SK-N-SH (cell line): ENCODE measurements around the gene METTL9. TPM values are rescaled to one million over a fixed set of nuclear protein-coding genes. Genes with fewer than 3 reads are reported as not detected.
"Not testable (repeated sequence)": the region's sequence is repeated elsewhere in the genome, so short reads cannot be mapped to it uniquely, and the experiment has no call there.

Experiments
- CTCF ChIA-PET: fragments of 300-600, 350-600 bp; formaldehyde crosslinking; extraction: SDS; loops from one replicate; lab custom pipeline; 2021; lab: Yijun Ruan, JAX
- POLR2A ChIA-PET: fragments of 350-600 bp; sonication (Branson Sonifier 250); formaldehyde crosslinking; extraction: SDS; loops from one replicate; lab custom pipeline; 2020; ENCODE audit warnings: antibody characterized with exemption, inconsistent platforms; lab: Yijun Ruan, JAX
- DNase-seq: peaks from one replicate; pipeline ENCODE4 v3.0.0; 2012
- H2AFZ ChIP-seq: fragments of 200-600 bp; sonication (generic); 2 replicates; pipeline ENCODE4 v1.8.1; 2016; ENCODE audit warnings: antibody characterized with exemption, mild to moderate bottlenecking, low read depth
- H3F3A ChIP-seq: fragments of 200-600 bp; sonication (generic); replicated peaks from 2 replicates; pipeline ENCODE3; 2016; ENCODE audit warnings: antibody characterized with exemption, mild to moderate bottlenecking; ENCODE audit not compliant: insufficient read depth
- H3K27ac ChIP-seq, 2 experiments: fragments of 200-500 bp in 1 of 2; fragments of 200-600 bp in 1 of 2; sonication (Bioruptor generic) in 1 of 2; sonication (generic), shearing (Covaris generic) in 1 of 2; 2 replicates each; pipeline versions ENCODE4 v1.5.1 to v1.6.1; 2014 to 2016; ENCODE audit warnings: low read depth in 2 of 2, inconsistent platforms in 1 of 2, low read length in 1 of 2, mild to moderate bottlenecking in 1 of 2, mixed read lengths in 1 of 2
- H3K27me3 ChIP-seq: fragments of 200-600 bp; sonication (generic), shearing (Covaris generic); 2 replicates; pipeline ENCODE4 v1.6.1; 2016; ENCODE audit warnings: mixed run types; ENCODE audit not compliant: insufficient read depth
- H3K36me3 ChIP-seq, 2 experiments: fragments of 200-500 bp in 1 of 2; fragments of 200-600 bp in 1 of 2; sonication (Bioruptor generic) in 1 of 2; sonication (generic) in 1 of 2; replicated peaks in 1 of 2; 2 replicates each; pipeline versions ENCODE3 to v1.5.1; 2014 to 2016; ENCODE audit warnings: low read length in 1 of 2, mild to moderate bottlenecking in 1 of 2; ENCODE audit not compliant: insufficient read depth in 2 of 2, control insufficient read depth in 1 of 2
- H3K4me1 ChIP-seq, 2 experiments: fragments of 200-500 bp in 1 of 2; fragments of 200-600 bp in 1 of 2; sonication (Bioruptor generic) in 1 of 2; sonication (generic), shearing (Covaris generic) in 1 of 2; 2 replicates each; pipeline versions ENCODE4 v1.5.1 to v1.6.1; 2014 to 2016; ENCODE audit warnings: low read depth in 1 of 2, low read length in 1 of 2, mixed run types in 1 of 2; ENCODE audit not compliant: insufficient read depth in 2 of 2, control insufficient read depth in 1 of 2
- H3K4me2 ChIP-seq: fragments of 200-600 bp; sonication (generic), shearing (Covaris generic); 2 replicates; pipeline ENCODE4 v1.6.1; 2017; ENCODE audit warnings: mixed run types
- H3K4me3 ChIP-seq, 2 experiments: fragments of 200-500 bp in 1 of 2; fragments of 200-600 bp in 1 of 2; sonication (Bioruptor generic) in 1 of 2; sonication (generic), shearing (Covaris generic) in 1 of 2; 2 replicates each; pipeline versions ENCODE4 v1.5.1 to v1.8.1; 2014 to 2016; ENCODE audit warnings: low read depth in 2 of 2, inconsistent platforms in 1 of 2, low read length in 1 of 2, mild to moderate bottlenecking in 1 of 2, mixed read lengths in 1 of 2, moderate library complexity in 1 of 2
- H3K79me2 ChIP-seq: fragments of 200-600 bp; sonication (generic); 2 replicates; pipeline ENCODE4 v1.8.1; 2017; ENCODE audit warnings: mild to moderate bottlenecking; ENCODE audit not compliant: insufficient read depth
- H3K9ac ChIP-seq: fragments of 200-600 bp; sonication (generic); 2 replicates; pipeline ENCODE4 v1.6.1; 2017; ENCODE audit warnings: mixed run types
- H3K9me2 ChIP-seq: fragments of 200-600 bp; sonication (generic); 2 replicates; pipeline ENCODE4 v1.6.1; 2017; ENCODE audit warnings: mixed run types
- H3K9me3 ChIP-seq: fragments of 200-600 bp; sonication (generic); 2 replicates; pipeline ENCODE4 v1.6.1; 2017; ENCODE audit warnings: mixed run types, mild to moderate bottlenecking, moderate library complexity
- H4K20me1 ChIP-seq: fragments of 200-600 bp; sonication (generic); 2 replicates; pipeline ENCODE4 v1.6.1; 2017; ENCODE audit warnings: mild to moderate bottlenecking, mixed run types; ENCODE audit not compliant: insufficient read depth
- CHD2 ChIP-seq: fragments of 150-350 bp; IDR thresholded peaks from 2 replicates; pipeline ENCODE4 v1.6.1; 2018; ENCODE audit warnings: low read length; ENCODE audit not compliant: partially characterized antibody
- EP300 ChIP-seq, 2 experiments: IDR thresholded peaks; 2 replicates each; pipeline versions ENCODE4 v1.4.0 to v1.6.1; 2012; ENCODE audit warnings: borderline replicate concordance in 1 of 2, low read depth in 1 of 2, low read length in 1 of 2
- FOSL2 ChIP-seq: IDR thresholded peaks from 2 replicates; pipeline ENCODE4 v1.4.0; 2012; ENCODE audit warnings: low read depth, mild to moderate bottlenecking, moderate library complexity, borderline replicate concordance
- FOXM1 ChIP-seq: IDR thresholded peaks from 2 replicates; pipeline ENCODE4 v1.4.0; 2012; ENCODE audit warnings: low read depth, mild to moderate bottlenecking
- GABPA ChIP-seq: IDR thresholded peaks from 2 replicates; pipeline ENCODE4 v1.4.0; 2012; ENCODE audit warnings: low read depth, mild to moderate bottlenecking
- MEF2A ChIP-seq: IDR thresholded peaks from 2 replicates; pipeline ENCODE4 v1.4.0; 2012; ENCODE audit warnings: low read depth, borderline replicate concordance
- NRF1 ChIP-seq: IDR thresholded peaks from 2 replicates; pipeline ENCODE4 v1.6.1; 2012; ENCODE audit warnings: low read depth, mild to moderate bottlenecking, low read length
- POLR2AphosphoS5 ChIP-seq: IDR thresholded peaks from 2 replicates; pipeline ENCODE4 v1.6.1; 2012; ENCODE audit warnings: low read depth, low read length
- TEAD4 ChIP-seq: IDR thresholded peaks from 2 replicates; pipeline ENCODE4 v1.4.0; 2012; ENCODE audit warnings: mild to moderate bottlenecking, borderline replicate concordance; ENCODE audit not compliant: insufficient read depth
- YY1 ChIP-seq: IDR thresholded peaks from 2 replicates; pipeline ENCODE4 v1.4.0; 2012; ENCODE audit warnings: low read depth, mild to moderate bottlenecking
- WGBS: methylation state at CpG from one replicate; pipeline ENCODE4 v1.1.6; 2017; ENCODE audit warnings: low lambda C conversion rate; 5-methylcytosine and 5-hydroxymethylcytosine counted together
- polyA plus RNA-seq, 3 experiments: library from polyadenylated mRNA; depleted of rRNA; stranded (reverse); fragments of >200 nt; gene quantifications; 2 replicates each; pipeline ENCODE4 v1.2.3, GENCODE V29; 2012
- TF ChIP-seq, protein P1 (sequence below): IDR thresholded peaks from 2 replicates; pipeline ENCODE4 v1.6.1; 2012; ENCODE audit warnings: mild to moderate bottlenecking, low read depth, low read length, moderate library complexity
- TF ChIP-seq, protein P2 (sequence below): IDR thresholded peaks from 2 replicates; pipeline ENCODE4; 2012
- TF ChIP-seq, protein P3 (sequence below): IDR thresholded peaks from 2 replicates; pipeline ENCODE4 v1.4.0; 2012; ENCODE audit warnings: low read depth, borderline replicate concordance
- TF ChIP-seq, protein P4 (sequence below): IDR thresholded peaks from 2 replicates; pipeline ENCODE4 v1.4.0; 2012; ENCODE audit warnings: low read depth, borderline replicate concordance

Gene METTL9
- polyA plus RNA-seq, 1 of the 3 experiments (the other 2 are of a cell fraction) = 70.7 TPM

DNA sequence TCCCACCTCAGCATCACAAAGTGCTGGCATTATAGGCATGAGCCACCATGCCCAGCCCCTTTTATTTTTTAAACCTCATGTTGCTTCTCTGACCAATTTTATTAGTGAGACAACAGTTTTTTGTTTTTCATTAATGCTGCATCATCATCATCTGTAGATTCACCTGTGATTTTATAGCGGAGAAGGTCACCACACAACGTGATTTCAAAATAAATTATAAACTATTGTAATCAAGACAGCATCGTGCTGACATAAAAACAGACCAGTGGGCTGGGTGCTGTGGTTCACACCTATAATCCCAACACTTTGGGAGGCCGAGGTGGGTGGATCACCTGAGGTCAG is 28.7 kb upstream of the METTL9 start:
- no peak for DNase-seq
- no peaks in the 10 kb centered on the region for H3K79me2 ChIP-seq
- no peak overlapping the region for H3K4me2 ChIP-seq
- H2AFZ ChIP-seq = no peak overlapping the region
- no peaks in the 10 kb centered on the region for H3K36me3 ChIP-seq
- no peaks in the 10 kb centered on the region for H4K20me1 ChIP-seq
- H3K27ac ChIP-seq = no peak overlapping the region
- no peaks in the 10 kb centered on the region; a peak in 1 of 4 replicates for H3K4me1 ChIP-seq
- POLR2A ChIA-PET = no interaction called here
- CTCF ChIA-PET = interaction anchor here (1.3 to 2.4 kb wide), 2 partner anchors 14 to 382 kb away, joined by 3 to 6 read pairs; no protein-coding TSS in a partner anchor
- no peaks in the 10 kb centered on the region for H3F3A ChIP-seq
- H3K9me2 ChIP-seq = no peaks in the 10 kb centered on the region
- TF ChIP-seq CHD2 (no peak), YY1 (no peak), FOSL2 (no peak), FOXM1 (no peak), NRF1 (no peak), GABPA (no peak), POLR2AphosphoS5 (no peak), EP300 (IDR thresholded peaks at IDR 0.05; ENCODE audit: borderline replicate concordance in 1 of 2, low read depth in 1 of 2, low read length in 1 of 2) (no peak), MEF2A (no peak), TEAD4 (no peak)
- TF ChIP-seq, protein P1, sequence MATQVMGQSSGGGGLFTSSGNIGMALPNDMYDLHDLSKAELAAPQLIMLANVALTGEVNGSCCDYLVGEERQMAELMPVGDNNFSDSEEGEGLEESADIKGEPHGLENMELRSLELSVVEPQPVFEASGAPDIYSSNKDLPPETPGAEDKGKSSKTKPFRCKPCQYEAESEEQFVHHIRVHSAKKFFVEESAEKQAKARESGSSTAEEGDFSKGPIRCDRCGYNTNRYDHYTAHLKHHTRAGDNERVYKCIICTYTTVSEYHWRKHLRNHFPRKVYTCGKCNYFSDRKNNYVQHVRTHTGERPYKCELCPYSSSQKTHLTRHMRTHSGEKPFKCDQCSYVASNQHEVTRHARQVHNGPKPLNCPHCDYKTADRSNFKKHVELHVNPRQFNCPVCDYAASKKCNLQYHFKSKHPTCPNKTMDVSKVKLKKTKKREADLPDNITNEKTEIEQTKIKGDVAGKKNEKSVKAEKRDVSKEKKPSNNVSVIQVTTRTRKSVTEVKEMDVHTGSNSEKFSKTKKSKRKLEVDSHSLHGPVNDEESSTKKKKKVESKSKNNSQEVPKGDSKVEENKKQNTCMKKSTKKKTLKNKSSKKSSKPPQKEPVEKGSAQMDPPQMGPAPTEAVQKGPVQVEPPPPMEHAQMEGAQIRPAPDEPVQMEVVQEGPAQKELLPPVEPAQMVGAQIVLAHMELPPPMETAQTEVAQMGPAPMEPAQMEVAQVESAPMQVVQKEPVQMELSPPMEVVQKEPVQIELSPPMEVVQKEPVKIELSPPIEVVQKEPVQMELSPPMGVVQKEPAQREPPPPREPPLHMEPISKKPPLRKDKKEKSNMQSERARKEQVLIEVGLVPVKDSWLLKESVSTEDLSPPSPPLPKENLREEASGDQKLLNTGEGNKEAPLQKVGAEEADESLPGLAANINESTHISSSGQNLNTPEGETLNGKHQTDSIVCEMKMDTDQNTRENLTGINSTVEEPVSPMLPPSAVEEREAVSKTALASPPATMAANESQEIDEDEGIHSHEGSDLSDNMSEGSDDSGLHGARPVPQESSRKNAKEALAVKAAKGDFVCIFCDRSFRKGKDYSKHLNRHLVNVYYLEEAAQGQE = no peak
- TF ChIP-seq, protein P2, sequence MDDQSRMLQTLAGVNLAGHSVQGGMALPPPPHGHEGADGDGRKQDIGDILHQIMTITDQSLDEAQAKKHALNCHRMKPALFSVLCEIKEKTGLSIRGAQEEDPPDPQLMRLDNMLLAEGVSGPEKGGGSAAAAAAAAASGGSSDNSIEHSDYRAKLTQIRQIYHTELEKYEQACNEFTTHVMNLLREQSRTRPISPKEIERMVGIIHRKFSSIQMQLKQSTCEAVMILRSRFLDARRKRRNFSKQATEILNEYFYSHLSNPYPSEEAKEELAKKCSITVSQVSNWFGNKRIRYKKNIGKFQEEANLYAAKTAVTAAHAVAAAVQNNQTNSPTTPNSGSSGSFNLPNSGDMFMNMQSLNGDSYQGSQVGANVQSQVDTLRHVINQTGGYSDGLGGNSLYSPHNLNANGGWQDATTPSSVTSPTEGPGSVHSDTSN = no peak
- TF ChIP-seq, protein P3, sequence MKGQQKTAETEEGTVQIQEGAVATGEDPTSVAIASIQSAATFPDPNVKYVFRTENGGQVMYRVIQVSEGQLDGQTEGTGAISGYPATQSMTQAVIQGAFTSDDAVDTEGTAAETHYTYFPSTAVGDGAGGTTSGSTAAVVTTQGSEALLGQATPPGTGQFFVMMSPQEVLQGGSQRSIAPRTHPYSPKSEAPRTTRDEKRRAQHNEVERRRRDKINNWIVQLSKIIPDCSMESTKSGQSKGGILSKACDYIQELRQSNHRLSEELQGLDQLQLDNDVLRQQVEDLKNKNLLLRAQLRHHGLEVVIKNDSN = no peak
- TF ChIP-seq, protein P4, sequence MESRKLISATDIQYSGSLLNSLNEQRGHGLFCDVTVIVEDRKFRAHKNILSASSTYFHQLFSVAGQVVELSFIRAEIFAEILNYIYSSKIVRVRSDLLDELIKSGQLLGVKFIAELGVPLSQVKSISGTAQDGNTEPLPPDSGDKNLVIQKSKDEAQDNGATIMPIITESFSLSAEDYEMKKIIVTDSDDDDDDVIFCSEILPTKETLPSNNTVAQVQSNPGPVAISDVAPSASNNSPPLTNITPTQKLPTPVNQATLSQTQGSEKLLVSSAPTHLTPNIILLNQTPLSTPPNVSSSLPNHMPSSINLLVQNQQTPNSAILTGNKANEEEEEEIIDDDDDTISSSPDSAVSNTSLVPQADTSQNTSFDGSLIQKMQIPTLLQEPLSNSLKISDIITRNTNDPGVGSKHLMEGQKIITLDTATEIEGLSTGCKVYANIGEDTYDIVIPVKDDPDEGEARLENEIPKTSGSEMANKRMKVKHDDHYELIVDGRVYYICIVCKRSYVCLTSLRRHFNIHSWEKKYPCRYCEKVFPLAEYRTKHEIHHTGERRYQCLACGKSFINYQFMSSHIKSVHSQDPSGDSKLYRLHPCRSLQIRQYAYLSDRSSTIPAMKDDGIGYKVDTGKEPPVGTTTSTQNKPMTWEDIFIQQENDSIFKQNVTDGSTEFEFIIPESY = no peak
- TF ChIP-seq, all 33 proteins: peak for 0
- Histone ChIP-seq H3K4me3 (no peak overlapping the region), H3K9ac (no peak overlapping the region), H3K9me3 (no peaks in the 10 kb centered on the region), H3K27me3 (peaks cover 8% of the 10 kb centered on the region; the same call in 1 of the 2 replicates)
- 63% methylated on average over 4 of the region's 4 CpGs for WGBS

DNA sequence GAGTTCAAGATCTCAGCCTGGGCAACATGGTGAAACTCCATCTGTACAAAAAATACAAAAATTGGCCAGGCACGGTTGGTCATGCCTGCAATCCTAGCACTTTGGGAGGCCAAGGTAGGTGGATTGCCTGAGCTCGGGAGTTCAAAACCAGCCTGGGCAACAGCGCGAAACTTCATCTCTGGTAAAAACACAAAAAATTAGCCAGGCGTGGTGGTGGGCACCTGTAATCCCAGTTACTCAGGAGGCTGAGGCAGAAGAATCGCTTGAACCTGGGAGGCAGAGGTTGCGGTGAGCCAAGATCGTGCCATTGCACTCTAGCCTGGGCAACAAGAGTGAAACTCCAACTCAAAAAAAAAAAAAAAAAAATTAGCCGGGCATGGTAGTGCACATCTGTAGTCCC is 25.9 kb upstream of the METTL9 start:
- POLR2A ChIA-PET, H3K36me3 ChIP-seq, H3K4me1 ChIP-seq, H3K9me3 ChIP-seq, H3F3A ChIP-seq, H3K27ac ChIP-seq, H2AFZ ChIP-seq, H3K9me2 ChIP-seq, H3K79me2 ChIP-seq, H3K4me2 ChIP-seq, H3K9ac ChIP-seq, H3K4me3 ChIP-seq, DNase-seq, H4K20me1 ChIP-seq: not testable (repeated sequence)
- 82% methylated on average over 9 of the region's 9 CpGs for WGBS
- peaks cover 13% of the 10 kb centered on the region; the same call in 1 of the 2 replicates for H3K27me3 ChIP-seq
- CTCF ChIA-PET = interaction anchor here (1.2 kb wide), 1 partner anchor 10 kb away, joined by 3 read pairs; no protein-coding TSS in a partner anchor
